Hepatocyte (in vitro differentiated cells): ENCODE measurements around the gene RARA.

ENCODE experiments used
- EZH2 ChIP-seq: fragments of 200-600 bp; sonication (generic); IDR thresholded peaks from 2 replicates; pipeline ENCODE4 v1.6.1; 2016; ENCODE audit warnings: antibody characterized with exemption, mild to moderate bottlenecking, borderline replicate concordance
- EZH2phosphoT487 ChIP-seq: fragments of 200-600 bp; sonication (generic); IDR thresholded peaks from one replicate; pipeline ENCODE4 v1.6.1; 2018; ENCODE audit warnings: antibody characterized with exemption, mild to moderate bottlenecking, low read depth, moderate library complexity; ENCODE audit not compliant: unreplicated experiment, severe bottlenecking
- TF ChIP-seq, protein P1 (sequence below): fragments of 200-600 bp; sonication (generic); IDR thresholded peaks from 2 replicates; pipeline ENCODE4 v1.5.1; 2016; ENCODE audit warnings: antibody characterized with exemption, mild to moderate bottlenecking; ENCODE audit not compliant: poor library complexity

DNA sequence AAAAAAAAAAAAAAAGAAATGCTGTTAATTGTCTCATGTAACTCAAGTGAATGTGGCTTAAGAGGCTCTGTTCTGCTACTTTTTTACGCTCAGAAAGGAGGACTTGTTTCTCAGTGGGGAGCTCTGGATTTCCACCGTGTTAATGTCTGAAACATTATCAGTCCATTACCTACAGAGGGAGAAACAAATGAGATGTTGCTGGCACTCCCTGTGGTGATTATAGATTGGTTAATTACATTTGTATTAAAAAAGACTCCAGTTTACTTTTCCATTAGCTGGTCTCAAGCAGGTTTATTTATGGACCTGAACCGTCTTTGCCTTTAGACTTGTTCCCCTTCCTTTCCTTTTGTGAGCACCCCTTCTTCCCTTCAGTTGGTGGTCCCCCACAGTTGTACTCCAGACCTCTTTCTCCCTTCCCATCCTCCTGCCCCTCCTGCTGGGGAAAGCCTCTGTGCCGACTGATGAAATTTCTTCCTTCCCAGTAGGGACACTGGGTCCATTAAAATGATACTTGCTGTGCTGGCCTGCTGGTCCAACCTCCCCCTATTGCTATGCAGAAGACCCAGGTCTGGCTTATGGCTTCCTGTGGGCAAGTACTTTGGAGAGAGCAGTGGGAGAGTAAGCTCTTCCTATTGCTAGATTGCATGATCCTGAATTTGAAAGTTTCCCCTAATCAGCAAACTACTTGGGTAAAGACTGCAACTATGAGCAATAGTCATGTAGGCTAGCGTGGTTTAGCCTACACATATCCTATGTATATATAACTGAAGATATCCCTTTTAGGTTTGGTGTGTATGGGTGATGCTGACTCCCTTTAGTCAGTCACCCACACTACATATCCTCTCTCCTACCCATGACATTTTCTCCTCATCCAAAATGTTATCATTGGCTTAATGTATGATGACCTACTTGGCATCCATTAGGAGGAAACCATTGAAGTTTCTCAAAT, 13.2 kb upstream of the RARA start:
- TF ChIP-seq, protein P1, sequence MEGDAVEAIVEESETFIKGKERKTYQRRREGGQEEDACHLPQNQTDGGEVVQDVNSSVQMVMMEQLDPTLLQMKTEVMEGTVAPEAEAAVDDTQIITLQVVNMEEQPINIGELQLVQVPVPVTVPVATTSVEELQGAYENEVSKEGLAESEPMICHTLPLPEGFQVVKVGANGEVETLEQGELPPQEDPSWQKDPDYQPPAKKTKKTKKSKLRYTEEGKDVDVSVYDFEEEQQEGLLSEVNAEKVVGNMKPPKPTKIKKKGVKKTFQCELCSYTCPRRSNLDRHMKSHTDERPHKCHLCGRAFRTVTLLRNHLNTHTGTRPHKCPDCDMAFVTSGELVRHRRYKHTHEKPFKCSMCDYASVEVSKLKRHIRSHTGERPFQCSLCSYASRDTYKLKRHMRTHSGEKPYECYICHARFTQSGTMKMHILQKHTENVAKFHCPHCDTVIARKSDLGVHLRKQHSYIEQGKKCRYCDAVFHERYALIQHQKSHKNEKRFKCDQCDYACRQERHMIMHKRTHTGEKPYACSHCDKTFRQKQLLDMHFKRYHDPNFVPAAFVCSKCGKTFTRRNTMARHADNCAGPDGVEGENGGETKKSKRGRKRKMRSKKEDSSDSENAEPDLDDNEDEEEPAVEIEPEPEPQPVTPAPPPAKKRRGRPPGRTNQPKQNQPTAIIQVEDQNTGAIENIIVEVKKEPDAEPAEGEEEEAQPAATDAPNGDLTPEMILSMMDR, result no peak
- TF ChIP-seq EZH2, result no peak
- no peak for TF ChIP-seq EZH2phosphoT487
